GM12865 (cell line): ENCODE data around the gene CHRNA7.
"Not testable (repeated sequence)": the region's sequence is repeated elsewhere in the genome, so short reads cannot be mapped to it uniquely, and the experiment has no call there.

Source experiments
- DNase-seq: peaks from one replicate; pipeline ENCODE4 v3.0.0; 2010; ENCODE audit warnings: low read depth
- H3K4me3 ChIP-seq: 2 replicates; pipeline ENCODE4 v1.5.1; 2011; ENCODE audit warnings: mild to moderate bottlenecking, low read depth, low read length, control low read depth
- CTCF ChIP-seq: IDR thresholded peaks from 2 replicates; pipeline ENCODE4 v1.5.1; 2011; ENCODE audit warnings: low read length, control low read depth, low read depth, inconsistent platforms; ENCODE audit not compliant: insufficient read depth; ENCODE audit errors: missing control alignments

The CHRNA7 gene

GRCh38 chr15:32198938-32199337, 168.6 kb downstream of the CHRNA7 start:
- H3K4me3 ChIP-seq, DNase-seq: not testable (repeated sequence)

- not testable (repeated sequence) for DNase-seq, H3K4me3 ChIP-seq
Measured at GRCh38 chr15:32209081-32209480, 178.8 kb downstream of the CHRNA7 start.

GRCh38 chr15:32218666-32219065, 188.4 kb downstream of the CHRNA7 start:
- no peak overlapping the region for H3K4me3 ChIP-seq
- no peak for TF ChIP-seq CTCF
- DNase-seq: no peak
